OCI-LY7 (cell line): ENCODE data around the gene ANKRD10. TPM values are rescaled to one million over a fixed set of nuclear protein-coding genes. Genes with fewer than 3 reads are reported as not detected.

Experiments
- BruUV-seq: library from RNA; stranded (reverse); fragments of 400-500 nt; replicated peaks from 2 replicates; lab custom pipeline; 2021; lab: Mats Ljungman, UMichigan
- CTCF ChIA-PET: fragments of 300-600 bp; sonication (Branson Sonifier 250); formaldehyde crosslinking; loops from one replicate; lab custom pipeline; 2022; ENCODE audit warnings: antibody characterized with exemption; ENCODE audit not compliant: unreplicated experiment; lab: Charles Lee
- POLR2A ChIA-PET: fragments of 300-600 bp; sonication (Branson Sonifier 250); formaldehyde crosslinking; loops from one replicate; lab custom pipeline; 2022; ENCODE audit warnings: antibody characterized with exemption; lab: Charles Lee
- DNase-seq: peaks from one replicate; pipeline ENCODE4 v3.0.0-alpha.2; 2015; ENCODE audit warnings: low spot score
- H2AFZ ChIP-seq: fragments of 200-600 bp; sonication (generic), shearing (Covaris generic); 2 replicates; pipeline ENCODE4 v1.6.1; 2014; ENCODE audit warnings: mild to moderate bottlenecking, antibody characterized with exemption, low read length, moderate library complexity
- H3K27ac ChIP-seq: fragments of 200-600 bp; sonication (generic); 2 replicates; pipeline ENCODE4 v1.5.1; 2014; ENCODE audit warnings: mixed run types, low read depth, mild to moderate bottlenecking, moderate library complexity, low read length, inconsistent platforms; ENCODE audit not compliant: poor library complexity, severe bottlenecking
- H3K36me3 ChIP-seq: fragments of 200-600 bp; sonication (generic); 2 replicates; pipeline ENCODE4 v1.6.1; 2014; ENCODE audit warnings: mild to moderate bottlenecking, antibody characterized with exemption, low read length, moderate library complexity, mixed read lengths; ENCODE audit not compliant: insufficient read depth
- H3K4me1 ChIP-seq: fragments of 200-600 bp; sonication (generic); 2 replicates; pipeline ENCODE4 v1.5.1; 2014; ENCODE audit warnings: mild to moderate bottlenecking, low read length; ENCODE audit not compliant: insufficient read depth, poor library complexity, severe bottlenecking
- H3K4me2 ChIP-seq: fragments of 200-600 bp; sonication (generic); 2 replicates; pipeline ENCODE4 v1.6.1; 2014; ENCODE audit warnings: mild to moderate bottlenecking, low read length
- H3K4me3 ChIP-seq: fragments of 200-600 bp; sonication (generic); 2 replicates; pipeline ENCODE4 v1.5.1; 2014; ENCODE audit warnings: mild to moderate bottlenecking, low read depth, low read length; ENCODE audit not compliant: poor library complexity, severe bottlenecking
- H3K79me2 ChIP-seq: fragments of 200-600 bp; sonication (generic); 2 replicates; pipeline ENCODE4 v1.6.1; 2016; ENCODE audit warnings: low read depth, mild to moderate bottlenecking, low read length, moderate library complexity, mixed read lengths; ENCODE audit not compliant: insufficient read depth
- H3K9me2 ChIP-seq: fragments of 200-600 bp; sonication (generic); 2 replicates; pipeline ENCODE4 v1.6.1; 2016; ENCODE audit warnings: mild to moderate bottlenecking, low read length, mixed read lengths; ENCODE audit not compliant: insufficient read depth
- H3K9me3 ChIP-seq: fragments of 200-600 bp; sonication (generic); 2 replicates; pipeline ENCODE4 v1.6.1; 2014; ENCODE audit warnings: mild to moderate bottlenecking, mixed run types, low read length, mixed read lengths
- H4K20me1 ChIP-seq: fragments of 200-600 bp; sonication (generic); 2 replicates; pipeline ENCODE4 v1.6.1; 2014; ENCODE audit warnings: mild to moderate bottlenecking, antibody characterized with exemption, low read length, moderate library complexity, mixed read lengths; ENCODE audit not compliant: insufficient read depth
- CTCF ChIP-seq: fragments of 200-600 bp; sonication (generic); conservative IDR thresholded peaks from 2 replicates; pipeline ENCODE4 v1.5.1; 2014; ENCODE audit warnings: mild to moderate bottlenecking, antibody characterized with exemption, low read length, moderate library complexity, mixed read lengths
- EZH2phosphoT487 ChIP-seq: fragments of 200-600 bp; sonication (generic); IDR thresholded peaks from 2 replicates; pipeline ENCODE4 v1.6.1; 2018; ENCODE audit warnings: low read depth, borderline replicate concordance, mild to moderate bottlenecking, mixed run types, antibody characterized with exemption, low read length, moderate library complexity, mixed read lengths
- intact Hi-C: fragments of 100-400 bp; cut with micrococcal nuclease; formaldehyde crosslinking; loops from one replicate; pipeline ENCODE4 v1.10.0; 2022; ENCODE audit not compliant: unreplicated experiment
- total RNA-seq, 2 experiments: library from RNA; depleted of rRNA in 1 of 2; stranded (reverse); fragments of >200 nt in 1 of 2; shearing (Covaris generic) in 1 of 2; gene quantifications; 2 replicates each; pipeline ENCODE4 v1.2.3, GENCODE V29; 2014 to 2022

The ANKRD10 gene
- total RNA-seq, 2 experiments from 2014 or later, result 82.8 to 86.0 TPM

DNA sequence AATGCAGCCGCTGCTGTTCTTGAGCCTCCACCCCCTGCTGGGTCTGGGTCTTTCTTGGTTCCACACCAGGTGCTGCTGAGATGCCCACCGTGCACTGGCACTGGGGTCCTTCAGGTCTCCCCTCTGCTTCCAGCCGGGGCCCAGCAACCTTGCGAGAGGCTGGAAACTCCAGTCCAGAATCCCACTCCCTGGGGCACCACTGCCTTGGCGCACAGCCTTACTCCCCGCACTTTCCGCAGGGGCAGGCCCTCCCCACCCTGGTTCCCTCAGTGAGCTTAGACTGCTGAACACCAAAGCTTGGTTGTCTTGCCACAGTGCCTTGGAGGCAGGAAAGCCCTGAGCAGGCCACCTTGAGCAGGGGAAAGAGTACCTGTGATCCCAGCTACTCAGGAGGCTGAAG is 60.0 kb downstream of the ANKRD10 start:
- TF ChIP-seq CTCF (no peak), EZH2phosphoT487 (no peak)
- H3K27ac ChIP-seq, result no peak overlapping the region
- no peak overlapping the region for H3K4me2 ChIP-seq
- no peaks in the 10 kb centered on the region for H3K9me3 ChIP-seq
- no peaks in the 10 kb centered on the region for H4K20me1 ChIP-seq
- intact Hi-C loops, result no loop called here
- ChIA-PET POLR2A (no interaction called here), CTCF (no interaction called here)
- BruUV-seq, result no TSS peak
- no peaks in the 10 kb centered on the region for H3K9me2 ChIP-seq
- no peak overlapping the region for H3K4me3 ChIP-seq
- H3K36me3 ChIP-seq, result no peaks in the 10 kb centered on the region
- no peaks in the 10 kb centered on the region for H3K4me1 ChIP-seq
- no peak for DNase-seq
- no peak overlapping the region for H2AFZ ChIP-seq
- no peaks in the 10 kb centered on the region for H3K79me2 ChIP-seq

DNA sequence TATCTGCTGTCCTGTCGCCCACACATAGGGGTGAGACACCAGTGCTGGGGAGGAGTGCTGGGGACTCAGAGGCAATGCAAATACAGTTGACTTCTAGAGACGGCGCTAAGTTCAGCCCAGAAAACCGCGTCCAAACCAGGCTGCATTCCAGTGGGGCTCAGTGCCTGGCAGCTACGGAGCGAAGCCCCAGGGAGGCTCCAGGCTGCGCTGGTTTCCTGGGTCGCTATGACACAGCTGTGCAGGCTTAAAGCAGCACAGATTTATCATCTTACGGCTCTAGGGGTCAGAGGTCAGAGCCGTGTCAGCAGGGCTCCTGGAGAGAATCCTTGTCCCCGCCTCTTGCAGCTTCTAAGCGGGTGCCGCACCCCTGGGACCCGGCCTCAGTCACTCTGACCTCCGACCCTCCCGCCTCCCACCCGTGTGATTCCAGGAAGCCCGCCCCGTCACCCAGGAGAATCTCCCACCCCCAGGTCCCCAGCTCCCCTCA is 61.6 kb downstream of the ANKRD10 start:
- no peaks in the 10 kb centered on the region for H3K4me1 ChIP-seq
- POLR2A ChIA-PET, result no interaction called here
- no peak overlapping the region for H3K27ac ChIP-seq
- no TSS peak for BruUV-seq
- no peaks in the 10 kb centered on the region for H3K79me2 ChIP-seq
- no peak overlapping the region for H3K4me3 ChIP-seq
- no peak overlapping the region for H3K4me2 ChIP-seq
- no peaks in the 10 kb centered on the region for H3K36me3 ChIP-seq
- H3K9me2 ChIP-seq, result no peaks in the 10 kb centered on the region
- intact Hi-C loops, result no loop called here
- CTCF ChIA-PET, result no interaction called here
- TF ChIP-seq CTCF (no peak), EZH2phosphoT487 (no peak)
- no peak for DNase-seq
- no peaks in the 10 kb centered on the region for H3K9me3 ChIP-seq
- H2AFZ ChIP-seq, result no peak overlapping the region
- H4K20me1 ChIP-seq, result no peaks in the 10 kb centered on the region

DNA sequence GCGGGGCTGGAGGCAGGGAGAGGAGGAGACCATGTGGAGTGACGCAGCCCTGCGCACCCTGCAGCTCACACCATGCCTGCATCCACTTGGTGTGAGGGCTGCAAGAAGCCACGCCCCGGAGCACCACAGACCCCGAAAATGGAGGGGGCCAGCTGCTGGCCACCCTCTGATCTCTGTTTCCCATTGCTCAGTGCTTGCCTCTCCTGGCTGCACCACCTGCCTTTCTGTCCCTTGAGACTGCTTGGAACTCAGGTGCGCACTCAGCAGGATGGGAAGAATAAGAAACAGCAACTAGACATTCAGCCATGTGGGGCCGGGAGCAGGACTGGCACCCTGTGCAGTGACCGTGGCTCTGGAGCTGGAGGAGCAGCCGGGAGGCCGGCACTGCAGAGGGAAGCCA is 64.0 kb downstream of the ANKRD10 start:
- Histone ChIP-seq H3K9me3 (no peaks in the 10 kb centered on the region), H3K4me3 (no peak overlapping the region), H4K20me1 (no peaks in the 10 kb centered on the region), H3K79me2 (no peaks in the 10 kb centered on the region), H3K4me2 (no peak overlapping the region), H3K9me2 (no peaks in the 10 kb centered on the region), H3K36me3 (no peaks in the 10 kb centered on the region), H2AFZ (no peak overlapping the region), H3K4me1 (no peaks in the 10 kb centered on the region), H3K27ac (no peak overlapping the region)
- intact Hi-C loops, result no loop called here
- POLR2A ChIA-PET, result no interaction called here
- DNase-seq, result no peak
- BruUV-seq, result no TSS peak
- CTCF ChIA-PET, result no interaction called here
- no peak for TF ChIP-seq CTCF
- no peak for TF ChIP-seq EZH2phosphoT487
